Measurements from ENCODE around the gene RPL27A. TPM values are rescaled to one million over a fixed set of nuclear protein-coding genes. Genes with fewer than 3 reads are reported as not detected.
A peak's percentile ranks its signal among the peaks of the same experiment; 100 is the strongest.

The RPL27A gene
- total and polyA plus RNA-seq, 2 donors (not counting 1 experiment from before 2014, with no cell fraction given): 1,035 to 1,114 TPM

DNA sequence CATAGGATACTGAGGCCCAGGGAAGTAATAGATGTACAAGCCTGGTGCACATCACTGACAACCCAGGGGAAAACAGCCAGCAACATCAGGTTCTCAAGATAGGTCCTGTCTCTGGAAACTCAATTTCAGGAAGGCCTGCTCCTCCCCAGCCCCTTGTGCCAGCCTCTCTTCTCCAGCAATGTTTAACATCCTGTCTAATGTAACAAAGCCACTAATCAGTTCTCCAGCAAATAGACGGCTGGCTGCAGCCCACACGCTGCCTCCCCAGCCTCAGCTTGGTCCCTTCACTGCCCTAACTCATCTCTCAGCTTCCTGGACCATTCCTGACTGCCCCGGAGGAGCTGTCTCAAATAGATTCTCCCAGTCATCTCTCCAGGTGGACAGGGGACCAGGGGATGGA is 37.8 kb downstream of the RPL27A start:
- TF ChIP-seq, protein P1, sequence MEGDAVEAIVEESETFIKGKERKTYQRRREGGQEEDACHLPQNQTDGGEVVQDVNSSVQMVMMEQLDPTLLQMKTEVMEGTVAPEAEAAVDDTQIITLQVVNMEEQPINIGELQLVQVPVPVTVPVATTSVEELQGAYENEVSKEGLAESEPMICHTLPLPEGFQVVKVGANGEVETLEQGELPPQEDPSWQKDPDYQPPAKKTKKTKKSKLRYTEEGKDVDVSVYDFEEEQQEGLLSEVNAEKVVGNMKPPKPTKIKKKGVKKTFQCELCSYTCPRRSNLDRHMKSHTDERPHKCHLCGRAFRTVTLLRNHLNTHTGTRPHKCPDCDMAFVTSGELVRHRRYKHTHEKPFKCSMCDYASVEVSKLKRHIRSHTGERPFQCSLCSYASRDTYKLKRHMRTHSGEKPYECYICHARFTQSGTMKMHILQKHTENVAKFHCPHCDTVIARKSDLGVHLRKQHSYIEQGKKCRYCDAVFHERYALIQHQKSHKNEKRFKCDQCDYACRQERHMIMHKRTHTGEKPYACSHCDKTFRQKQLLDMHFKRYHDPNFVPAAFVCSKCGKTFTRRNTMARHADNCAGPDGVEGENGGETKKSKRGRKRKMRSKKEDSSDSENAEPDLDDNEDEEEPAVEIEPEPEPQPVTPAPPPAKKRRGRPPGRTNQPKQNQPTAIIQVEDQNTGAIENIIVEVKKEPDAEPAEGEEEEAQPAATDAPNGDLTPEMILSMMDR (conservative IDR thresholded peaks at IDR 0.05 in 1 of 2, IDR thresholded peaks at IDR 0.05 in 1 of 2; ENCODE audit: low read depth in 1 of 2, low read length in 2 of 2): no peak
- TF ChIP-seq EZH2 (IDR thresholded peaks at IDR 0.05; ENCODE audit: low read length, missing control alignments): no peak

DNA sequence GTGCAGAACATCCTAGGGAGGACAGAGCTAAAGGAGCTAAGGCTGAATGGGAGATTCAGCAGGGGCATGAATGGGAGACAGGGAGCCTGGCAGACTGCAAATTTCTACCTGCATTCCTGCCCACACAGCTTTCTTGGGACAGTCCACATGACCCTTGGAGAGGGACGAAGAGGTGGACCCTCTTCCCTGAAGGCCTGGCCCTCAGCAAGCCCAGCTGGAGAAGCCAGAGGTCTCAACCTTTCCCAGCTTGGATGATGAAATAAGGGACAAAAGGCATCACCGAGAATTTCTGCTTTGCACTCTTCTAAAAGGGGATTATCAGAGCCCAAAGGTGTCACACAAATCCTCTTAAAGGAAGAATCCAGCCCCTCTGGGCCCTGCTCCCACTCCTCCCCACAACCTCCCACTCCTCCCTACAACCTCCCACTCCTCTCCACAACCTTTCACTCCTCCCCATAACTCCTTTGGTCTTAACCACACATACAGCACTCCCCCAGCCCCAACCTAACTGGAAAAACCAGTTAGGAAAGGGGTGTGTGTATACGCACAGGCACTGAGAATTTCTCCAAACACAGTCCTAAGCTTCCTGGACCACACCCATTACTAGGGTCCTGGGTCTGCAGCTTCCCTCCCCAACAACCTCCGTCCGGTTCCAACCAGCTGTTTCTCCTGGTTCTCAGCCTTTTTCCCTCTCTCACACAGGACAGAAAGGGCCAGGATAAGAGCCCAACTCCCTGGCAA is 38.4 kb downstream of the RPL27A start:
- Histone ChIP-seq H3K27ac (ENCODE audit: insufficient read depth, low read length) (peak overlapping the region; percentile 95), H2AFZ (ENCODE audit: low read length) (no peak overlapping the region), H4K20me1 (ENCODE audit: control insufficient read depth, extremely low read depth, insufficient read depth, low read length) (no peaks in the 10 kb centered on the region), H3K4me1 (ENCODE audit: control insufficient read depth, extremely low read depth, insufficient read depth, low read length) (peaks cover 62% of the 10 kb centered on the region), H3K27me3 (ENCODE audit: control insufficient read depth, insufficient read depth, low read length) (no peaks in the 10 kb centered on the region), H3K36me3 (ENCODE audit: control insufficient read depth, insufficient read depth, low read length) (no peaks in the 10 kb centered on the region), H3K79me2 (ENCODE audit: control insufficient read depth, insufficient read depth, low read length) (no peaks in the 10 kb centered on the region), H3K9me3 (ENCODE audit: control insufficient read depth, insufficient read depth, low read depth, low read length) (no peaks in the 10 kb centered on the region), H3K9ac (ENCODE audit: insufficient read depth, low read length) (no peak overlapping the region), H3K4me2 (ENCODE audit: extremely low read depth, insufficient read depth, low read length) (peak overlapping the region; percentile 27), H3K4me3 (replicated peaks in 1 of 4; ENCODE audit: control extremely low read depth in 1 of 4, insufficient read depth in 1 of 4, low read depth in 3 of 4, low read length in 4 of 4) (no peak overlapping the region)
- TF ChIP-seq, protein P1 (conservative IDR thresholded peaks at IDR 0.05 in 1 of 2, IDR thresholded peaks at IDR 0.05 in 1 of 2; ENCODE audit: low read depth in 1 of 2, low read length in 2 of 2): no peak
- TF ChIP-seq EZH2 (IDR thresholded peaks at IDR 0.05; ENCODE audit: low read length, missing control alignments): no peak
- DNase-seq (ENCODE audit: low read depth in 2 of 2): peak in 1 of 2 donors; percentile 28

More for the DNA sequence above, 37.8 kb downstream of the RPL27A start:
- no peaks in the 10 kb centered on the region for H3K27me3 ChIP-seq (ENCODE audit: control insufficient read depth, insufficient read depth, low read length)
- no peak overlapping the region for H2AFZ ChIP-seq (ENCODE audit: low read length)
- H3K4me2 ChIP-seq (ENCODE audit: extremely low read depth, insufficient read depth, low read length): no peak overlapping the region
- peaks cover 3% of the 10 kb centered on the region for H3K36me3 ChIP-seq (ENCODE audit: control insufficient read depth, insufficient read depth, low read length)
- H3K9me3 ChIP-seq (ENCODE audit: control insufficient read depth, insufficient read depth, low read depth, low read length): no peaks in the 10 kb centered on the region
- H3K27ac ChIP-seq (ENCODE audit: insufficient read depth, low read length): peak overlapping the region; percentile 95
- H3K9ac ChIP-seq (ENCODE audit: insufficient read depth, low read length): no peak overlapping the region
- DNase-seq (ENCODE audit: low read depth in 2 of 2): no peak
- H4K20me1 ChIP-seq (ENCODE audit: control insufficient read depth, extremely low read depth, insufficient read depth, low read length): no peaks in the 10 kb centered on the region
- H3K4me3 ChIP-seq (replicated peaks in 1 of 4; ENCODE audit: control extremely low read depth in 1 of 4, insufficient read depth in 1 of 4, low read depth in 3 of 4, low read length in 4 of 4): no peak overlapping the region
- H3K4me1 ChIP-seq (ENCODE audit: control insufficient read depth, extremely low read depth, insufficient read depth, low read length): peaks cover 64% of the 10 kb centered on the region
- no peaks in the 10 kb centered on the region for H3K79me2 ChIP-seq (ENCODE audit: control insufficient read depth, insufficient read depth, low read length)

DNA sequence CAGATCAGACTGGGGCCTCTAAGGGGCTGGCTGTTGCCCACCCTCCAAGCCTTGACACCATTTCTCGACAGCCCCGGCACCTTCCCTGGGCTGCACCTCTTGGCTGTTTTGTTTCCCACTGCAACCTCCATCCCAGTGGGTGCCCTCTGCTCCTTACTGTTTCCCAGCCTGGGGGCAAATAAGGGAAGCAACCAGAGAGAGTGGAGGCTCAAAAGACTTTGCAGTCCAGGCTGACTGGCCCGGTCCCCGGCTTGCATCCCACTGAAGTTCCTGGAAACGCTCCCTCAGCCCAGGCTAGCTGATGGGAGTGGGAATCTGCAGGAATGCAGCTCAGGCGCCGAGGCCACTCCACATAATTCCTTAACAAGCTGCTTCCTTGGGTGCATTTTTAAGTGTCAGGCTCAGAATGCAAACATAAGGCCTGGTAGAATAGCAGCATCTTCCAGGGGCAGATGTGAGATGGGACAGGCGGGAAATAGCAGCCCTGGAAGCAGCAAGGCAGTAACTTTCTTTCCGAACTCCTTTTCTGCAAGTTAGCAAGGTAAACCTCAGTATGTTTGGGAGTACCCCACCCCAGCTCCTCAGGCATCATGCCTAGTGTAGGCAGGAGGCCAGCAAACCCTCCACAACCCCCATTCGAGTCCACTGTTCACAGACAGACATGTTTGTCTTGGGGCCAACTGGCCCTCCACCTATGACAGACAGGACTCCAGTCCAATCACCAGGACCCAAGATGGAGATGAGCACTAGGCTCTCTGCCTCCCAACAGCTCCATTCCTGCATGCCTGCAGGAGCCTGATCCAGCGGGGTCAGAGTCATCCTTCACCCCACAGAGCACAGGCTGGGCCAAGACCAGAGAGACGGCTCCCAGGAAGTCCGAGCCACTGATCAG is 39.3 kb downstream of the RPL27A start:
- H3K4me1 ChIP-seq (ENCODE audit: control insufficient read depth, extremely low read depth, insufficient read depth, low read length): peaks cover 58% of the 10 kb centered on the region
- H3K27ac ChIP-seq (ENCODE audit: insufficient read depth, low read length): peak overlapping the region; percentile 95
- no peaks in the 10 kb centered on the region for H3K36me3 ChIP-seq (ENCODE audit: control insufficient read depth, insufficient read depth, low read length)
- TF ChIP-seq EZH2 (IDR thresholded peaks at IDR 0.05; ENCODE audit: low read length, missing control alignments): no peak
- TF ChIP-seq, protein P1 (conservative IDR thresholded peaks at IDR 0.05 in 1 of 2, IDR thresholded peaks at IDR 0.05 in 1 of 2; ENCODE audit: low read depth in 1 of 2, low read length in 2 of 2): no peak
- no peak overlapping the region for H2AFZ ChIP-seq (ENCODE audit: low read length)
- no peaks in the 10 kb centered on the region for H3K9me3 ChIP-seq (ENCODE audit: control insufficient read depth, insufficient read depth, low read depth, low read length)
- no peaks in the 10 kb centered on the region for H3K27me3 ChIP-seq (ENCODE audit: control insufficient read depth, insufficient read depth, low read length)
- no peaks in the 10 kb centered on the region for H3K79me2 ChIP-seq (ENCODE audit: control insufficient read depth, insufficient read depth, low read length)
- peak overlapping the region; percentile 27 for H3K4me2 ChIP-seq (ENCODE audit: extremely low read depth, insufficient read depth, low read length)
- DNase-seq (ENCODE audit: low read depth in 2 of 2): peak; percentile 52 to 82
- no peaks in the 10 kb centered on the region for H4K20me1 ChIP-seq (ENCODE audit: control insufficient read depth, extremely low read depth, insufficient read depth, low read length)
- H3K4me3 ChIP-seq (replicated peaks in 1 of 4; ENCODE audit: control extremely low read depth in 1 of 4, insufficient read depth in 1 of 4, low read depth in 3 of 4, low read length in 4 of 4): no peak overlapping the region
- H3K9ac ChIP-seq (ENCODE audit: insufficient read depth, low read length): no peak overlapping the region

All from fibroblast of lung (primary cell).